Kidney glomerular epithelial cell (primary cell): ENCODE measurements around the gene AMZ2.
"Not testable (repeated sequence)": the region's sequence is repeated elsewhere in the genome, so short reads cannot be mapped to it uniquely, and the experiment has no call there.

Experiments used
- DNase-seq: peaks from one replicate; lab custom pipeline; 2025; lab: John Stamatoyannopoulos, UW

Gene AMZ2

GRCh38 chr17:68247445-68248198 is at the start of gene AMZ2:
TSS of gene AMZ2 (plus strand) at chr17:68248043. CDS start at chr17:68250188, 2,145 bp downstream.
- DNase-seq: peak; percentile 87

- no peak for DNase-seq
Observed at GRCh38 chr17:68198931-68199836, 48.7 kb upstream of the AMZ2 start.

GRCh38 chr17:68199837-68200688 is 47.8 kb upstream of the AMZ2 start:
- DNase-seq: no peak

- peak; percentile 51 for DNase-seq
Observed at GRCh38 chr17:68200689-68201417, 47.0 kb upstream of the AMZ2 start.

- DNase-seq: not testable (repeated sequence)
Observed at GRCh38 chr17:68201418-68201771, 46.4 kb upstream of the AMZ2 start.

GRCh38 chr17:68202321-68202720 is 45.5 kb upstream of the AMZ2 start:
- not testable (repeated sequence) for DNase-seq

GRCh38 chr17:68204736-68205135 is 43.1 kb upstream of the AMZ2 start:
- DNase-seq: no peak

GRCh38 chr17:68205251-68205807 is 42.5 kb upstream of the AMZ2 start:
- DNase-seq: peak; percentile 74

GRCh38 chr17:68205808-68206720 is 41.8 kb upstream of the AMZ2 start:
- no peak for DNase-seq

GRCh38 chr17:68207651-68208253 is 40.1 kb upstream of the AMZ2 start:
- no peak for DNase-seq

- not testable (repeated sequence) for DNase-seq
Observed at GRCh38 chr17:68208651-68209050, 39.2 kb upstream of the AMZ2 start.

- not testable (repeated sequence) for DNase-seq
Observed at GRCh38 chr17:68209191-68209900, 38.5 kb upstream of the AMZ2 start.

- DNase-seq: no peak
Observed at GRCh38 chr17:68210570-68211315, 37.1 kb upstream of the AMZ2 start.

- not testable (repeated sequence) for DNase-seq
Observed at GRCh38 chr17:68213428-68214411, 34.1 kb upstream of the AMZ2 start.

- DNase-seq: not testable (repeated sequence)
Observed at GRCh38 chr17:68215453-68215852, 32.4 kb upstream of the AMZ2 start.

- not testable (repeated sequence) for DNase-seq
Observed at GRCh38 chr17:68219429-68219828, 28.4 kb upstream of the AMZ2 start.

GRCh38 chr17:68220186-68220585 is 27.7 kb upstream of the AMZ2 start:
- DNase-seq: not testable (repeated sequence)
